Measurements from ENCODE around the gene TSHZ2. TPM values are rescaled to one million over a fixed set of nuclear protein-coding genes. Genes with fewer than 3 reads are reported as not detected.

The TSHZ2 gene
- total RNA-seq, 1 donor from 2014 or later: 9.9 TPM

GRCh38 chr20:53344891-53345290 lies 372.7 kb downstream of the TSHZ2 start:
- H3K9me3 ChIP-seq (ENCODE audit: control insufficient read depth in 3 of 3, low read length in 3 of 3): no peaks in the 10 kb centered on the region
- H3K27me3 ChIP-seq (ENCODE audit: control insufficient read depth in 3 of 3, insufficient read depth in 3 of 3, low read length in 3 of 3): no peaks in the 10 kb centered on the region
- no peak overlapping the region for H3K9ac ChIP-seq (ENCODE audit: low read depth in 1 of 3, low read length in 3 of 3)
- H3K4me1 ChIP-seq (ENCODE audit: control insufficient read depth in 3 of 3, insufficient read depth in 3 of 3, low read length in 3 of 3): no peaks in the 10 kb centered on the region
- H3K36me3 ChIP-seq (ENCODE audit: control insufficient read depth in 3 of 3, insufficient read depth in 3 of 3, low read length in 3 of 3): no peaks in the 10 kb centered on the region
- H3K4me3 ChIP-seq (ENCODE audit: low read length in 3 of 3): no peak overlapping the region
- H3K27ac ChIP-seq (ENCODE audit: low read depth, low read length): no peak overlapping the region

- no peaks in the 10 kb centered on the region for H3K27me3 ChIP-seq (ENCODE audit: control insufficient read depth in 3 of 3, insufficient read depth in 3 of 3, low read length in 3 of 3)
- no peak overlapping the region for H3K27ac ChIP-seq (ENCODE audit: low read depth, low read length)
- no peaks in the 10 kb centered on the region for H3K4me1 ChIP-seq (ENCODE audit: control insufficient read depth in 3 of 3, insufficient read depth in 3 of 3, low read length in 3 of 3)
- H3K9ac ChIP-seq (ENCODE audit: low read depth in 1 of 3, low read length in 3 of 3): no peak overlapping the region
- H3K4me3 ChIP-seq (ENCODE audit: low read length in 3 of 3): no peak overlapping the region
- H3K9me3 ChIP-seq (ENCODE audit: control insufficient read depth in 3 of 3, low read length in 3 of 3): no peaks in the 10 kb centered on the region
- H3K36me3 ChIP-seq (ENCODE audit: control insufficient read depth in 3 of 3, insufficient read depth in 3 of 3, low read length in 3 of 3): no peaks in the 10 kb centered on the region
Measured at GRCh38 chr20:53345536-53346334, 373.6 kb downstream of the TSHZ2 start.

DNA sequence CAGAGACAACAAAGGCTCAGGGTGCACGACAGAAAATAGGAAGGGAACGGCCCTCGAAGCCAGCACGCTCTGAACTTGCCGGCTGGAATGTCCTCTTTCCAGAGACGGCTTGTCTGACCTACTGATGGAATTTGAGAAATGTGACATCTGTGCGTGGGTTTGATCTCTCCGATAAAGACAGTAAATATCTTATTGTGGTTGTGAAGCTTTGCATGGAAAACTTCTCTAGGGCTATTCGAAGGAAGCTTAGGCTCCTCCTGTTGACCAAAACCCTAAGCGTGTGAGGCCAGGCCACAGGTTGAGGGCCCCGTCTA lies 374.1 kb downstream of the TSHZ2 start:
- H3K27ac ChIP-seq (ENCODE audit: low read depth, low read length): no peak overlapping the region
- no peaks in the 10 kb centered on the region for H3K36me3 ChIP-seq (ENCODE audit: control insufficient read depth in 3 of 3, insufficient read depth in 3 of 3, low read length in 3 of 3)
- H3K4me3 ChIP-seq (ENCODE audit: low read length in 3 of 3): no peak overlapping the region
- no peak overlapping the region for H3K9ac ChIP-seq (ENCODE audit: low read depth in 1 of 3, low read length in 3 of 3)
- H3K27me3 ChIP-seq (ENCODE audit: control insufficient read depth in 3 of 3, insufficient read depth in 3 of 3, low read length in 3 of 3): no peaks in the 10 kb centered on the region
- no peaks in the 10 kb centered on the region for H3K9me3 ChIP-seq (ENCODE audit: control insufficient read depth in 3 of 3, low read length in 3 of 3)
- H3K4me1 ChIP-seq (ENCODE audit: control insufficient read depth in 3 of 3, insufficient read depth in 3 of 3, low read length in 3 of 3): no peaks in the 10 kb centered on the region

DNA sequence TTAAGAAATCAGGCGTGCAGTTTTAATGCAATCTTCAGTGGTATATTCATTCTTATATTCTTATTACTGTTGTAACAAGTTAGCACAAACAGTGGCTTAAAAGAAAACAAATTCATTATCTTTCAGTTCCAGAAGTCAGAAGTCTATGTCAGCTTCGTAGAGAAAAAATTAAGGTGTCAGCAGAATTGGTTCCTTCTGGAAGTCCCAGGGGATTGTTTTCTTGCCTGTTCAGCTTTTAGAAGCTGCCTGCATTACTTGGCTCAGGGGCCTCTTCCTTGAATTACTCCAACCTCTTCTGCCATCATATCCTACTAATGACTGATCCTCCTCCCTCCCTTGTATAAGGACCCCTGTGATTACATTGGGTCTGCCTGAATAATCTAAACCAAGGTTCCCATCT lies 377.6 kb downstream of the TSHZ2 start:
- Histone ChIP-seq H3K27me3 (ENCODE audit: control insufficient read depth in 3 of 3, insufficient read depth in 3 of 3, low read length in 3 of 3) (no peaks in the 10 kb centered on the region), H3K4me1 (ENCODE audit: control insufficient read depth in 3 of 3, insufficient read depth in 3 of 3, low read length in 3 of 3) (no peaks in the 10 kb centered on the region), H3K9ac (ENCODE audit: low read depth in 1 of 3, low read length in 3 of 3) (no peak overlapping the region), H3K4me3 (ENCODE audit: low read length in 3 of 3) (no peak overlapping the region), H3K9me3 (ENCODE audit: control insufficient read depth in 3 of 3, low read length in 3 of 3) (peaks cover 0 to 3% (median 0%) of the 10 kb centered on the region in 3 donors), H3K27ac (ENCODE audit: low read depth, low read length) (no peak overlapping the region), H3K36me3 (ENCODE audit: control insufficient read depth in 3 of 3, insufficient read depth in 3 of 3, low read length in 3 of 3) (no peaks in the 10 kb centered on the region)

GRCh38 chr20:53352727-53353440 lies 380.7 kb downstream of the TSHZ2 start:
- H3K4me1 ChIP-seq (ENCODE audit: control insufficient read depth in 3 of 3, insufficient read depth in 3 of 3, low read length in 3 of 3): no peaks in the 10 kb centered on the region
- no peak overlapping the region for H3K27ac ChIP-seq (ENCODE audit: low read depth, low read length)
- H3K27me3 ChIP-seq (ENCODE audit: control insufficient read depth in 3 of 3, insufficient read depth in 3 of 3, low read length in 3 of 3): no peaks in the 10 kb centered on the region
- H3K36me3 ChIP-seq (ENCODE audit: control insufficient read depth in 3 of 3, insufficient read depth in 3 of 3, low read length in 3 of 3): no peaks in the 10 kb centered on the region
- H3K4me3 ChIP-seq (ENCODE audit: low read length in 3 of 3): no peak overlapping the region
- no peak overlapping the region for H3K9ac ChIP-seq (ENCODE audit: low read depth in 1 of 3, low read length in 3 of 3)
- H3K9me3 ChIP-seq (ENCODE audit: control insufficient read depth in 3 of 3, low read length in 3 of 3): peaks cover 0 to 3% (median 2%) of the 10 kb centered on the region in 3 donors

- peaks cover 0 to 3% (median 2%) of the 10 kb centered on the region in 3 donors for H3K9me3 ChIP-seq (ENCODE audit: control insufficient read depth in 3 of 3, low read length in 3 of 3)
- H3K27me3 ChIP-seq (ENCODE audit: control insufficient read depth in 3 of 3, insufficient read depth in 3 of 3, low read length in 3 of 3): no peaks in the 10 kb centered on the region
- H3K4me3 ChIP-seq (ENCODE audit: low read length in 3 of 3): no peak overlapping the region
- H3K4me1 ChIP-seq (ENCODE audit: control insufficient read depth in 3 of 3, insufficient read depth in 3 of 3, low read length in 3 of 3): no peaks in the 10 kb centered on the region
- no peak overlapping the region for H3K9ac ChIP-seq (ENCODE audit: low read depth in 1 of 3, low read length in 3 of 3)
- no peak overlapping the region for H3K27ac ChIP-seq (ENCODE audit: low read depth, low read length)
- H3K36me3 ChIP-seq (ENCODE audit: control insufficient read depth in 3 of 3, insufficient read depth in 3 of 3, low read length in 3 of 3): no peaks in the 10 kb centered on the region
Measured at GRCh38 chr20:53354314-53354713, 382.2 kb downstream of the TSHZ2 start.

DNA sequence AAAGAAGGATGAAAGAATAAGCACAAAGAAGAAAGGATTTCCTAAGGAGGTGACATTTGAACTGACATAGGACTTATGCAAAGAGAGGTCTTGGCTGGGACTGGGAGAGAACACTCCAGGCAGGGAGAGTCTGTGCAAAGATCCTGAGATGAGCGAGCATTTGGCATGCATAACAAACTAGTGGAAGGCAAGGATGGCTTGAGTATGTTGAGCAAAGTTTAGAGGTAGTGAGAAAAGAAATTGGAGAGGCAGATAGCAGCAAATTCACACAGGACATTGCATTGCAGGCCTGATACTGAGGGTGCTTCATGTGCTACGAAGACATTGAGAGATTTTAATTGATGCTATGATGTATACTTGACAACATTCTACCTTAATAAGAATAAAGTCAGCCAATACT lies 383.6 kb downstream of the TSHZ2 start:
- Histone ChIP-seq H3K36me3 (ENCODE audit: control insufficient read depth in 3 of 3, insufficient read depth in 3 of 3, low read length in 3 of 3) (no peaks in the 10 kb centered on the region), H3K9me3 (ENCODE audit: control insufficient read depth in 3 of 3, low read length in 3 of 3) (peaks cover 0 to 3% (median 2%) of the 10 kb centered on the region in 3 donors), H3K4me1 (ENCODE audit: control insufficient read depth in 3 of 3, insufficient read depth in 3 of 3, low read length in 3 of 3) (no peaks in the 10 kb centered on the region), H3K27ac (ENCODE audit: low read depth, low read length) (no peak overlapping the region), H3K9ac (ENCODE audit: low read depth in 1 of 3, low read length in 3 of 3) (no peak overlapping the region), H3K27me3 (ENCODE audit: control insufficient read depth in 3 of 3, insufficient read depth in 3 of 3, low read length in 3 of 3) (no peaks in the 10 kb centered on the region), H3K4me3 (ENCODE audit: low read length in 3 of 3) (no peak overlapping the region)

DNA sequence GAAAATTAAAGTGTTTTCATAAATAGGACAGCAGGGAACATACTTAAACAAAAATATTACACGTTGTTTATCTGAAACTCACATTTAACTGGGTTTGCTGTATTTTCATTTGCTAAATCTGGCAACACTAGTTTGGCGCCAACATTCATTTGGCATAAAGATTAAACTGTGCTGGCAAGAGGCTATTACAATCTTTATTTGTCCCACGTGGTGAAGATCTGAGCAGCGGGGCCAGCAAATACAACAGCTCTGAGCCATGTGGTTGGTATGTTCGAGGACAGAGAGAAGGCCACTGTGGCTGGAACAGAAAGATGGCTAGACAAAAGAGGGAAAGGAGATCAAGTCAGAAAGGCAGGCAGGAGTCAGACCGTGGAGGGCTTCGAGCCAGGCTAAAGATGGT lies 387.3 kb downstream of the TSHZ2 start:
- H3K4me3 ChIP-seq (ENCODE audit: low read length in 3 of 3): no peak overlapping the region
- peaks cover 0 to 5% (median 0%) of the 10 kb centered on the region in 3 donors for H3K27me3 ChIP-seq (ENCODE audit: control insufficient read depth in 3 of 3, insufficient read depth in 3 of 3, low read length in 3 of 3)
- H3K9ac ChIP-seq (ENCODE audit: low read depth in 1 of 3, low read length in 3 of 3): no peak overlapping the region
- H3K36me3 ChIP-seq (ENCODE audit: control insufficient read depth in 3 of 3, insufficient read depth in 3 of 3, low read length in 3 of 3): no peaks in the 10 kb centered on the region
- H3K9me3 ChIP-seq (ENCODE audit: control insufficient read depth in 3 of 3, low read length in 3 of 3): peaks cover 0 to 2% (median 0%) of the 10 kb centered on the region in 3 donors
- no peak overlapping the region for H3K27ac ChIP-seq (ENCODE audit: low read depth, low read length)
- no peaks in the 10 kb centered on the region for H3K4me1 ChIP-seq (ENCODE audit: control insufficient read depth in 3 of 3, insufficient read depth in 3 of 3, low read length in 3 of 3)

- Histone ChIP-seq H3K4me1 (ENCODE audit: control insufficient read depth in 3 of 3, insufficient read depth in 3 of 3, low read length in 3 of 3) (no peaks in the 10 kb centered on the region), H3K27ac (ENCODE audit: low read depth, low read length) (no peak overlapping the region), H3K9me3 (ENCODE audit: control insufficient read depth in 3 of 3, low read length in 3 of 3) (no peaks in the 10 kb centered on the region), H3K4me3 (ENCODE audit: low read length in 3 of 3) (no peak overlapping the region), H3K9ac (ENCODE audit: low read depth in 1 of 3, low read length in 3 of 3) (no peak overlapping the region), H3K27me3 (ENCODE audit: control insufficient read depth in 3 of 3, insufficient read depth in 3 of 3, low read length in 3 of 3) (peaks cover 0 to 11% (median 0%) of the 10 kb centered on the region in 3 donors), H3K36me3 (ENCODE audit: control insufficient read depth in 3 of 3, insufficient read depth in 3 of 3, low read length in 3 of 3) (no peaks in the 10 kb centered on the region)
Measured at GRCh38 chr20:53360852-53361251, 388.7 kb downstream of the TSHZ2 start.

DNA sequence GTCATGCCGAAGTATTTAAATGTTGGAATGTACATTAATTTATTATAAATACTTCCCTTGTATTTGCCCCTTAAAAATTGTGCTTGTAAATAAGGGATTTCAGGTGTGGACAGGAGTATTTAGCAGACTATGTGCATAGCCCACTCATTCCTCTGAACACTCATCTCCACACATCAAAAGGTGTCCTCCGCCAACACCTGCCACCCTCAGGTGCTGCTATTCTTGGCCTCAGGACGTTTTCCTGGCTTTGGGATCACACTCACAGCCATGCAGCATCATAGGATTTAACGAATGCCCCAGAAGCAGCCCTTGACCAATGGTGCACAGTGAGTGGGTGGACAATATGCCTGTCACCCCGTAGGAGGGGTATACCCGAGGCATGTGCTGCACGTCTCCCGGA lies 390.6 kb downstream of the TSHZ2 start:
- Histone ChIP-seq H3K9me3 (ENCODE audit: control insufficient read depth in 3 of 3, low read length in 3 of 3) (no peaks in the 10 kb centered on the region), H3K9ac (ENCODE audit: low read depth in 1 of 3, low read length in 3 of 3) (no peak overlapping the region), H3K27me3 (ENCODE audit: control insufficient read depth in 3 of 3, insufficient read depth in 3 of 3, low read length in 3 of 3) (peaks cover 0 to 16% (median 0%) of the 10 kb centered on the region in 3 donors), H3K36me3 (ENCODE audit: control insufficient read depth in 3 of 3, insufficient read depth in 3 of 3, low read length in 3 of 3) (no peaks in the 10 kb centered on the region), H3K27ac (ENCODE audit: low read depth, low read length) (no peak overlapping the region), H3K4me1 (ENCODE audit: control insufficient read depth in 3 of 3, insufficient read depth in 3 of 3, low read length in 3 of 3) (no peaks in the 10 kb centered on the region), H3K4me3 (ENCODE audit: low read length in 3 of 3) (no peak overlapping the region)

Measured in skeletal muscle tissue (tissue), 4 donors.